ENCODE results near the gene SOWAHD. TPM values are rescaled to one million over a fixed set of nuclear protein-coding genes. Genes with fewer than 3 reads are reported as not detected.

SOWAHD gene
- total and polyA plus RNA-seq, 2 experiments from 2014 or later: 3.8 to 5.1 TPM

GRCh38 chrX:119709630-119710029 lies 48.8 kb upstream of the SOWAHD start (continued):
- TF ChIP-seq CTCF (conservative IDR thresholded peaks at IDR 0.05; ENCODE audit: low read depth in 2 of 2): no peak
- TF ChIP-seq STAT1 (IDR thresholded peaks at IDR 0.05; ENCODE audit: unreplicated experiment): no peak
- TF ChIP-seq NANOG (IDR thresholded peaks at IDR 0.05; ENCODE audit: borderline replicate concordance): no peak
- TF ChIP-seq ETS1 (IDR thresholded peaks at IDR 0.05): no peak

- Histone ChIP-seq H2AFZ (no peak overlapping the region), H3K36me3 (ENCODE audit: insufficient read depth) (no peaks in the 10 kb centered on the region), H3K9me2 (ENCODE audit: insufficient read depth) (no peaks in the 10 kb centered on the region), H3K27ac (ENCODE audit: low read depth) (no peak overlapping the region), H3K4me3 (no peak overlapping the region), H3K4me2 (no peak overlapping the region), H3K27me3 (ENCODE audit: insufficient read depth) (no peaks in the 10 kb centered on the region), H3K79me2 (replicated peaks; ENCODE audit: insufficient read depth) (no peaks in the 10 kb centered on the region), H3K4me1 (ENCODE audit: insufficient read depth) (no peaks in the 10 kb centered on the region), H3F3A (replicated peaks; ENCODE audit: low read depth) (no peaks in the 10 kb centered on the region), H4K20me1 (replicated peaks; ENCODE audit: insufficient read depth) (no peaks in the 10 kb centered on the region)
- Mint-ChIP-seq H3K27me3 (ENCODE audit: insufficient read depth, low read depth, poor library complexity) (no peaks in the 10 kb centered on the region), H3K4me3 (no peak overlapping the region), H3K36me3 (ENCODE audit: low read depth) (no peaks in the 10 kb centered on the region), H3K27ac (no peak overlapping the region), H3K9me3 (no peaks in the 10 kb centered on the region; the same call in 2 of the 3 replicates), H3K4me1 (no peaks in the 10 kb centered on the region)
- DNase-seq (ENCODE audit: low spot score) (no peak), ATAC-seq (no peak)
- TF ChIP-seq JUNB (IDR thresholded peaks at IDR 0.05; ENCODE audit: unreplicated experiment) (no peak), POLR2AphosphoS5 (IDR thresholded peaks at IDR 0.05; ENCODE audit: low read depth) (no peak), ZNF462 (CRISPR knock-in tag; IDR thresholded peaks at IDR 0.05) (no peak), ETS1 (IDR thresholded peaks at IDR 0.05) (no peak), STAT1 (IDR thresholded peaks at IDR 0.05; ENCODE audit: unreplicated experiment) (no peak), NANOG (IDR thresholded peaks at IDR 0.05; ENCODE audit: borderline replicate concordance) (no peak), EZH2phosphoT487 (IDR thresholded peaks at IDR 0.05; ENCODE audit: unreplicated experiment) (no peak), REST (IDR thresholded peaks at IDR 0.05; ENCODE audit: unreplicated experiment) (no peak), EZH2 (IDR thresholded peaks at IDR 0.05; ENCODE audit: low read depth, unreplicated experiment) (no peak), CREB1 (CRISPR knock-in tag; IDR thresholded peaks at IDR 0.05; ENCODE audit: low read depth) (no peak)
These were observed 36.9 kb upstream of the SOWAHD start for GRCh38 chrX:119721487-119721886.
